GM21367 (cell line): Measurements from ENCODE around the gene SYCP2.
"Not testable (repeated sequence)": the region's sequence is repeated elsewhere in the genome, so short reads cannot be mapped to it uniquely, and the experiment has no call there.

Experiments
- ATAC-seq: cut with Tn5 transposase; IDR thresholded peaks from one replicate; pipeline ENCODE4 v1.9.1; 2021; ENCODE audit not compliant: unreplicated experiment

SYCP2 gene

DNA sequence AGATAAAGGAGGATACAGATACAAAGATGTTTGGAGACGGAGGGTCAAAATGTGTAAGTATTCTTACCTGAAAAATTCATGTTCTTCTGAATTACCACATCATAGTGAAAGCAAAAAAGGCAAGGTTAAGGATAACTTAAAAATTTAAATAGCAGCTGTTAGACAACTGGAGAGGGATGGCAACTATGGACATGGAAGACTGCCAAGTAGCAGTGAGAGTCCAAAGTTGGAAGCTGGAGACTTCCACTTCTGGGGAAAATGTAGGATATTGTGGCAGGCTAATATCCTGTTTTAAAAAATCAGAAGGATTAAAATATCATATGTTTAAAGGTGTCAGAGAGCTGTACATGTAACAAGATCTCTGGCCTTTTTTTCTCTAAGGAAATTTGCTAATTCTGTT, 29.8 kb downstream of the SYCP2 start:
- ATAC-seq: no peak

DNA sequence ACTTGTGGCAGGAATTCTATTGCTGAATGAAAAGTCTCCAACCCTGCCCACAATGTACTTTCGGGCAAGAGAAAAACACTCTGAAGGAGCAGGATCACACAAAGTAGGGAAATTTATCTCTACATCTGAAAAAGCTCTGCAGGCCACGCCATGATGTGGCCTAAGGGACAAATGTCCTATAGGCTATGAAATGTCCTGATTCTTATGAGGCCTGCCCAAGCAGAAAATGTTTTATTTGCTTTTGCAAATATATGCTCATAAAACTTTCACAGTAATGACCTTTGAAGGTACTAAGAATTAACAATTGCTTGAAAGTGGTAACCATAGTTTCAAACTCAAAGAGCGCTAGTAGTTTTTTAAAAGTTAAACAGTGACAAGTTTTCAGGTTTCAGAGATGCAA, 31.0 kb downstream of the SYCP2 start:
- no peak for ATAC-seq

DNA sequence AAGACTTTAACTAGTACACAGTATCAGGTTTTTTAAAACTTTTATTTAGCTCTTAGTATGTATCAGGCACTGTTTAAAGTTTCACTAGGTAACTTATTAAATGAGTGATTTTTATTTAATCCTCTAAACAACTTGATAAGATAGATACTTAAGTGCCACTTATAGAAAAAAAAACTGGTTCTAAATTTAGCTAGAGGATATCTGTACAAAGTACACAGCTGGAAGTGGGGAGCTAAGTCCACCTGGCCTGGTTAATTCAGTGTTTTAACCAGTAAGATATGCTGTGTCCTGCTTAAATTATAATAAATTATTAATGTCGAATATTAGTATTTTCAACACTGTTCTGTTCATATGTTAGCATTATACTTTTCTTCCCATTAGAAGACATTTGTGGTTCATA, 37.5 kb downstream of the SYCP2 start:
- ATAC-seq: no peak

GRCh38 chr20:59891581-59891980, 41.9 kb downstream of the SYCP2 start:
- no peak for ATAC-seq

- ATAC-seq: not testable (repeated sequence)
Observed at GRCh38 chr20:59890035-59890434, 43.4 kb downstream of the SYCP2 start.

GRCh38 chr20:59888050-59888449, 45.4 kb downstream of the SYCP2 start:
- no peak for ATAC-seq

- no peak for ATAC-seq
Observed at GRCh38 chr20:59884494-59884893, 48.9 kb downstream of the SYCP2 start.

- no peak for ATAC-seq
Observed at GRCh38 chr20:59880198-59880597, 53.2 kb downstream of the SYCP2 start.

GRCh38 chr20:59873409-59873808, 60.0 kb downstream of the SYCP2 start:
- ATAC-seq: no peak

DNA sequence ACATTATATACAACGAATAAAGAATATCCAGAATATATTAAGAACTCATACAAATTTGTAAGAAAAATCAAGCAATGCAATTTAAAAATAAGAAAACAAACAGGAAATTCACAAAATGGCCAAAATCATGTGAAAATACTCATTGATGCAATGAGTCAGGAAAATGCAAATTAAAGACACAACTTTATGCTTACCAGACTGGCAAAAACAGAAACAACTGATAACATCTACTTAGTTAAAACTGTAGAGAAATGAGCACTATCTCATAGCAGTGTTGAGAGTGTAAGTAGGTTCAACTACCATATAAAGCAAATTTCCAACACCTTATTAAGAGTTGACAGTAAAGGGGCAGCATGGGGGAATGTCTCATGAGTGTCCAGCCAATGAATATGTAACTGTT, 62.3 kb downstream of the SYCP2 start:
- no peak for ATAC-seq

- ATAC-seq: no peak
Observed at GRCh38 chr20:59866338-59866737, 67.1 kb downstream of the SYCP2 start.

- no peak for ATAC-seq
Observed at GRCh38 chr20:59864726-59865125, 68.7 kb downstream of the SYCP2 start.

DNA sequence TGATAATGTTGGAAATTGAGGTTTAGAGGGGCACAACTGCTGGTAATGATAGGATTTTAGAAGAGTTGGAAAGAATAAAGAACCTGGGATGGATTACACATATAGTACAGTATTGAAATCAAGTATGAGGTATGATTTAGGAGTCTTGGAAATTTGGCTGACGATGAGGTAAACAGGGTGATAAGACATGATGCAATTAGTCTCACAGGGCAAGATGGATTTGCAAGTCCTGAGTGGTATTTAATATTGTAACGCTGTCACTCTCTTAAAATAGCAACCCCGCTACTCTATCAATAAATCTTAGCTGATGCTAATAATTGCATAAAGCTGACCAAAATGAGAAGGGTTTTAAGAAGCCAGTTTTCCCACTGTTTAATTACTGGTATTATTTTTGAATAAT, 70.4 kb downstream of the SYCP2 start:
- ATAC-seq: no peak

DNA sequence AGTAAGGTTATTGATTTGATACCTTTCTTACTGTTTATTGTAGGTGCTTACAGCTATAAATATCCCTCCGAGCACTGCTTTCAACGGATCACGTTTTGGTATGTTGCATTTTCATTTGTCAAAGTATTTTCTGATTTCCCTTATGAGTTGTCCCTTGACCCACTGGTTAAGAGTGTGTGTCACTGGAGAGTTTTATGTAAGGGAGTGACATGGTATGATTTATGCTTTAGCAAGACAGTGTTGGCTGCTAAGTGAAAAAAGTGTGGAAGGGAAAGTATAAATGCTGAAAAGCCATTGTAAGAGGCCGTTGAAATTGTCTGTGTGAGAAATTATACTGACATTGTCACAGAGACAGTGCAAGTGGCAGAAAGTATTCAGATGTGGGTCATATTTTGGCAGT, 72.0 kb downstream of the SYCP2 start:
- no peak for ATAC-seq

DNA sequence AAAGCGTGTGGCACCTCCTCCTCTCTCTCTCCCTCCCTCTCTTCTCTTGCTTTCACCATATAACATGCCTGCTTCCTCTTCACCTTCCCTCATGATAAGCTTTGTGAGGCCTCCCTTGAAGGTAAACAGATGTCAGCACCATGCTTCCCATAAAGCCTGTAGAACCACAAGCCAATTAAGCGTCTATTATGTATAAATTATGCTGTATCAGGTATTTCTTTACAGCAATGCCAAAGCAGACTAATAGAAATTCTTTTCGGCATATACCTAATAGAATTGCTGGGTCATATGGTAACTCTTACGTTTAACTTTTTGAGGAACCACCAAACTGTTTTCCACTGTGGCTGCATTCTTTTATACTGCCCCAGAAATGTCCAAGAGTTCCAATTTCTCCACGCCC, 75.0 kb downstream of the SYCP2 start:
- ATAC-seq: no peak

DNA sequence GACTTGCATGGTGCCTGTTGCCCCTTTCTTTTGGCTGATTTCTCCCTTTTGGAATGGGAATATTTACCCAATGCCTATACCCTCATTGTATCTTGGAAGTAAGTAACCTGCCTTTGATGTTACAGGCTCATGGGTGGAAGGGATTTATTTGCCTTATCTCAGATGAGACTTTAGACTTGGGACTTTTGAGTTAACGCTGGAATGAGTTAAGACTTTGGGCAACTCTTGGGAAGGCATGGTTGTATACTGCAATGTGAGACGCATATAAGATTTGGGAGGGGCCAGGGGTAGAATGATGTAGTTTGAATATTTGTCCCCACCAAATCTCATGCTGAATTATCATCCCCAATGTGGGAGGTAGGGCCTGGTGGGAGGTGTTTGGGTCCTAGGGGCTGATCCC, 75.5 kb downstream of the SYCP2 start:
- ATAC-seq: no peak

GRCh38 chr20:59856941-59857340, 76.5 kb downstream of the SYCP2 start:
- ATAC-seq: not testable (repeated sequence)

- not testable (repeated sequence) for ATAC-seq
Observed at GRCh38 chr20:59856526-59856925, 76.9 kb downstream of the SYCP2 start.

DNA sequence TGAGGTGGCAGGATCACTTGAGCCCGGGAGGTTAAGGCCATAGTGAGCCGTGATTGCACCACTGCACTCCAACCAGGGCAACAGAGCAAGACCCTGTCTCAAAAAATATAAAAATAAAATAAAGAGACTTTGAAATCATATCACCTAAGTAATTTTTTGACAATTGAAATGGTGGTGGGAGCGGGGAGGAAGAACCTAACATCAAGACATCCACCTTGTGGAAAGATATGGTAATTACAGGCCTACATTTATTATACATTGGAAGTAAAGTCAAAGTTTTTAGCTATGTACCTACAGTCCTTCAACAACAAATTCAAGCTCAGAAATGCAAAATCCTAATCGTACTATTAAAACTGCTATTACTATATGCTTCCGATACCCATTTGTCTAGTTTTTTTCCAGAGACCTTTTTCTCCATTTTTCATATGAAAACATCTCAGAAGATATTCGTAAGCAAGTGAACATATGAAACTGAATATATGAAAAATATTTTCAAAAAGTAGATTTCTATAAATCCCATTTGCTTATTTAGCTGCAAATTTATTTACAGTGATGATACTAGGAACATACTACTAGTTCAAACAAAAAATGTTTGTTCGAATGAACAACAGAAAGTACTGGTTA, 83.3 kb downstream of the SYCP2 start:
- no peak for ATAC-seq

- ATAC-seq: no peak
Observed at GRCh38 chr20:59848182-59848581, 85.3 kb downstream of the SYCP2 start.

- no peak for ATAC-seq
Observed at GRCh38 chr20:59845472-59845871, 88.0 kb downstream of the SYCP2 start.

GRCh38 chr20:59839400-59839799, 94.0 kb downstream of the SYCP2 start:
- ATAC-seq: no peak

- ATAC-seq: peak; percentile 68
Observed at GRCh38 chr20:59837623-59838394, 95.6 kb downstream of the SYCP2 start.
